Activated CD4-positive, CD25-positive, alpha-beta regulatory T cell (primary cell): ENCODE results near the gene SPEN.

Experiments
- DNase-seq, 4 experiments: peaks; one replicate each; lab custom pipeline; 2025; lab: John Stamatoyannopoulos, UW

Gene SPEN

GRCh38 chr1:15947382-15948090 lies 100.0 kb downstream of the SPEN start:
- DNase-seq: no peak

DNA sequence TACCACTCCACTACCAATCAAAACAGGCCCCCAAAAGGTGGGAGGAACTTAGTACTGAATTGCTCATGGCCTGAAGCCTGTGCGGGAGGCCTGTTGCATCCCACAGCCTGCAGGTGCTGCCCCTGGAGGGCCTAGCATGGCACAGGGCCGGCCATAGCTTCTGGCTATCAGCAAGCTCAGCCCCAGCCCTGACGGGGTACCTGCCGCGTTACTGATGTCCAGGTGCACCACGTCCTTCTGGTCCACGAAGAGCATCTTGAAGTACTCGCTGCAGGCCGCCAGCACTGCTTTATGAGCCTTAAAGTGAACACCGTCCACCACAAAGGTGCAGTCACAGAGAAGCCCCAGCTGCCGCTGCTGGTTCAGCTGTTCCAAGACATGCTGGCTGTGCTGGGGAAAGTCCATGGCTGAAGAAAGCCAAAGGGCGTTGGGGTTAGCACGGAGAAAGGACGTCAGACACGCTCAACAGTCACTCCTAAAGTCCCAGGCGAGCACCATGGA lies 100.6 kb downstream of the SPEN start:
- no peak for DNase-seq

GRCh38 chr1:15948595-15949452 lies 101.3 kb downstream of the SPEN start:
- DNase-seq: no peak

DNA sequence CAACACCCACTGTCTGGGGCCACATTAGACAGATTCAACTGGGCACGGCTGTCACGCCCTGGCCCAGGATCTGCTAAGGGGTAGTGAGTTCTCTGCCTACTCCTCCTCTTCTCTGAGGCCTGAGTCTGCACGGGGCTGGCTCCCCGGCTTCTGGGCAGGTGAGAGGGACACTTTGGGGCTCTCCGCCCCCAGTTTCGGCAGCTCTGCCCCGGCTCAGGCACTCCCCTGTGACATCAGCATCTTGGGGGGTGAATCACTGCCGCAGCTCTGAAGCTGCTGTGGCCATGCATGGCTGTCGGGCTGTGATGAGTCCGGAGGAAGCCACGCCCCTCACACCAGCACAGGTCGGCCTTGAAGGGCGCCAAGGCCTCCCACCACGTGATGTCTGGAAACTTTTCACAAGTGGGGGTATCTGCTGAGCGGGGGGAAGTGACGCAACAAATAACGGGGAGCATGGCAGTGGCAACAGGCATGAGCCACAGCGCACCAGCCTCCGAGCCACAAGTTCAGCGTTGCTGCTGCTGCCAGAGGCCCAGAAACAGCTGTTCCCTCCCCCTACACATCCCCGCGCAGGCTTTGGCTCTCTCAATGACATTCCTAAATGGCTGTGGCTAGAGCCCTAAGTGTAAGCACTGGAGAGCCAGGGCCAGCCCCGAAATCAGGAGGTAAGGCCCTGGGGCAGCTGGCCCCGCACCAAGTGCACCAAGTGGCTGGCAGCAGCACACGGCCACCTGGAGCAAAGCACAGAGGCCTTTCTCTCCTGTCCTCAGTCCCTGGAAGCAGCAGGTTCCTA lies 102.1 kb downstream of the SPEN start:
- peak; percentile 71 to 77 (median 72) for DNase-seq

DNA sequence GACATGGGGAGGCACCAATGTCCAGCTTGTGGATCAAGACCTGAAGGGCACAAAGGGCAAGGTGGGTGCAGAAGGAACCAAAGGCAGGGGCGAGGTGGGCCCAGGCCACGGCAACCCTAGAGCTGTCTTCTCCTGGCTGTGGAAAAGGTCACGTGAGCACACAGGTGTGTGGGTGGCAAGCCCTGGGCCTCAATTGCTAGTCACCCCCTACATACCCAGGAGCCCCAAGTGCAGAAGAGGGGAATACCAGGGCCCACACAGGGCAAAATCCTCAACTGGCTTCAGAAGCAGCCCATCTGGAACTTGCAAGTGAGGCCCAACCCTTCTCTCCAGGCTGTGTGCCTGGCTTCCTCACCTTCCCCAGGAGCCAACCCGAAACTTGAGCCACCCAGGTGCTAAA lies 102.8 kb downstream of the SPEN start:
- no peak for DNase-seq

- peak in 2 of 4 experiments; percentile 43 to 59 for DNase-seq
These were observed 103.3 kb downstream of the SPEN start for GRCh38 chr1:15950763-15951295.

DNA sequence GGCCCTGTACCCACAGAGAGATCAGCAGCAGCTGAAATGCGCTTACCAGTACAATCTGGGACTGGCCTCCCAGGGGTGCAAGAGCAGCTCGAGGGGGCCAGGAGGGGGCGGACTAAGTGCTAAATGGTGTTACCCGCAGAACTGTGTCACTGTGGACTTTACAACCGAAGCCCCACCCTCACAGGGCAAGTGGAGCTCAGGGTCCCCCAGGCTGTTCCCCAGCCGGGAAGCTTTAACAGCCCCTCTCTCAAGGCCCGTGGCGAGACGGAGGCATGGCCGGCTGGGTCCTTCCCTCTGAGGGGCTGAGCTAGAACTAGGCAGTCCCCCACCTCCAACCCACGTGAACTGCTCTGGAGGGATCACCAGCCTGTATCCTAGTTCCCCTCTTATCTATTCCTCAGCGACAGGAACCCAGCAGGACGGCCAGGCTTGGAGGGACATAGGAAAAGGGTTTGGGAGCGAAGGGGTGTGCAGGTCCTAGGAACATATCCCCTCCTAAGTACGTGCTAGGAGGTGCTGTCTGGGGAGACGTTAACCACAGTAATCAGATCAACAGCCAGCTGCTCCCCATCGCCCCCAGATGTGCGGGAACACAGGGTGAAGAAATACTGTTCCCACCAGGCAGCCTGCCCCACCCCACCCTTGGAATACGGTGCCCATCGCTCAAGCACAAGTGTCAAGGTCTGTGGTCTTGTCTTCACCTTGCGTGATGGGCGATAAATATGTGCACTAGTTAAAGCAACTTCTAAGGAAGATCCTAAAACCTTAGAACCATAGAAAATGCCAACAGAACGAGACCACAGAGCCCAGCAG lies 104.0 kb downstream of the SPEN start:
- no peak for DNase-seq

DNA sequence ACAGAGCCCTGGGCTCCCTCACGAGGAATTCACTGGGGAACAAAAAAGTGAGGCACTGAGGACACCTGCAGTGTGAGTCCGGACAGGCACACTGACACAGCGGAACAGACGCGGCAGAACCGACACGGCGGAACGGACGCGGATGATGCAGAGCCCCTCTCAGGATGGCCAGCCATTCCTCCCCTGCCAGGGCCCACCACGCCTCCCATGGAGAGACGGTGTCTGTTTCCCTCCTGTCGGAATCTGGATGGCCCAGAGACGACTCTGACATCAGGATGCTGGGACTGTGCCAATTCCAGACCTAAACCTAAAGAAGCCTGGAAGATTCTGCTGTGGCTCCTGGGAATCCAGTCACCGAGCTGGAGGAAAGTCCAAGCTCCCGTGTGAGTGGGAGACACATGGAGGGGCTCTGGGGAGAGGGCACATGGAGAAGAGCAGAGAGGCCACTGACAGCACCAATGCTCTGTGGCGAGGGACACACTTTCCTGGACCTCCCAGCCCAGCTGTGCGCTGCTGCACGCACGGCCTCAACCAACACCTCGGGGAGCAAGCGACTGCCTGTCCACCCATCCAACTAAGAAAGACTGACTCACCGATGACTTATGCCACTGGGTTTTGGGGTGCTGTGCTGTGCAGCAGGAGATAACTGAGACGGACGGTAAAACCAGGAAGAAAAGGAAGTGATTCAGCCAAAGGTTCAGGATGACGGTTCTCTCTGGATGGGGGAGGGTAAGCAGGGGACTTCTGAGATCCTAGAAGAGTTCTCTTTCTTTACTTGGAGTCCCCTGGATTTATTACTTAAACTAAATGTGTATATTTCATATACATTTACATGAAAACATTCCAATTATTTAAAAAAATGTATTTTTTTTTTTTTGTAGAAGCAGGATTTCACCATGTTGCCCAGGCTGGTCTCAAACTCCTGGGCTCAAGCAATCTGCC lies 105.1 kb downstream of the SPEN start:
- DNase-seq: no peak

- no peak for DNase-seq
These were observed 105.8 kb downstream of the SPEN start for GRCh38 chr1:15953294-15953771.

DNA sequence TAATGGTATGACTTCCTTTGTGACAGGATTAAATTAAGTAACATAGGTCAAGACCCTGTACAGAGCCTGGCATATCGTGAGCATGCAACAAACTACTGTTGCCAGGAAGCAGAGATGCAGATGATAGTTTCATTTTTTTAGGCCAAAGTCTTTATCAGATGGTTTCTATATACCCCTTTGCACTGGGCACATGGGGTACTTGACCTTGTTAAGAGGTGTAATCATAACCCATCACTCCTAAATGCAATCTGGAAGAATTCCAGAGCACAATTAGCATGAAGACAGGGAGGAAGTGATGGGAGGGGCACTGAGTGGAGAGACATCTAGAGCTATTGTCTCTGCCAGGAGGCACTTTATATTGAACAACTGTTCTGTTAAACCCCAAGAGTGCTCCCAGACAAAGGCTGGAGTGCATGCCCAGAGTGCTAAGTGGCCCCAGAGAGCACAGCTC lies 106.3 kb downstream of the SPEN start:
- no peak for DNase-seq

DNA sequence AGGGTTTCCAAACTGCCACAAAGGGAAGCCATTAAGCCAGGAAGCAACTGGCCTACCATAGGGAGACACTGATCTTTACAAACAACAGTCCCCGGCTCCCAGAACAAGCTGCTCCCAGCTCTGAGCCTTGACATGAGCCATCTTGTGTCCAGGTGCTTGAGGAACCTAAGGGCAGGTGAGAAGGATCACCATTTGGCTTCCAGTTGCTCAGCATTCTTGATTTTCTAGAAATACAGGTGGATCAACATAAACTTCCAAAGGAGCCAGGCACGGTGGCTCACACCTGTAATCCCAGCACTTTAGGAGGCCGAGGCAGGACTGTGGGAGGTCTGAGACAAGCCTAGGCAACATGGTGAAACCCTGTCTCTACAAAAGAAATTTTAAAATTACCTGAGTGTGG lies 106.8 kb downstream of the SPEN start:
- no peak for DNase-seq

DNA sequence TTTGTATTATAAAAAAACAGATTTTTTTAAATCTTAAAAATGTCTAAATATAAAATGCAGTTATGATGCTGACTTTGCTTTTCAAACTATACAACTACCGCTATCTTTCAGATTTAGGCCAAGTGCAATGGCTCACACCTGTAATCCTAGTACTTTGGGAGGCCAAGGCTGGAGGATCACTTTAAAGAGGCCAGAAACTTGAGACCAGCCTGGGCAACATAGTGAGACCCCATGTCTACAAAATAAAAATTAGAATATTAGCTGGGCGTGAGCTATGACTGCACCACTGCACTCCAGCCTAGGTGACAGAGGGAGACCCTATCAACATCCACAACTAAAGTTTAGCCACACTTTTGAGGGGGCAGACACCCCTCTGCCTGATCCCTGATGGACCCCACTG lies 108.0 kb downstream of the SPEN start:
- DNase-seq: no peak

- no peak for DNase-seq
These were observed 108.6 kb downstream of the SPEN start for GRCh38 chr1:15956150-15956549.

DNA sequence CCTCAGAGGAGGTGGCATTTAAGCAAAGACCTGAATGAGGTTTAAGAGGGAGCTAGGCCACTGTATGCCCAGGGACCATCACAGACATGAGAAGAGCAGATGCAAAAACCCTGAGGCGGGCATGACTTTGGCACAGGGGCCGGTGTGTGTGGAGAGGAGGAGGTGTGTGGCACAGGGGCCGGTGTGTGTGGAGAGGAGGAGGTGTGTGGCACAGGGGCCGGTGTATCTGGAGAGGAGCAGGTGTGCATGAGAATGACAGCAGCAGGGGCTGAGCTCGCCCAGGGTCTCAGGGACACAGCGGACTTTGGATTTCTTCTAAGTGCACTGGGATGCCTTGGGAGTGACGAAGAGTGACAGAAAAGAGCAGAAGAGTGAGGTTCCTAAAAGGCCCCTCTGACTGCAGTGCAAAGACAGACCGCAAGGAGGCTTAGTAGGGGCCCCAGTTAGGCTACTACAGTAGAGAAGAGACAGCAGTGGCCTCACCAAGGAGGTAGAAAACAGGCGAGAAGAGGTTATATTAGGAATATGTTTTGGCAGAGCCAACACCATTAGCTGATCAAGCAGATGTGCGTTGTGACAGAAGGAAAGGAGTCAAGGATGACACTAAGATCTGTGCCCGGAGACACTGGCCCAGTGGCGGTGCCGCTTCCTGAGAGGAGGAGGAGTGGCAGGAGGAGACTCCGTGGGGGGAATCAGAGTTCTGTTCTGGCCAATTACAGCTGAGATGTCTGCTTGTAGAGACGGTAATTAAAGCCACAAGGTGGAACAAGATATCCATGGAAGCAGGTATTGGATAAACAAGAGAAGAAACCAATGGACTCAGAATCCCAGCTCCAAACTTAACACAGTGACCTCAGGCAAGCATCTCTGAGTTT lies 110.0 kb downstream of the SPEN start:
- no peak for DNase-seq

GRCh38 chr1:15958111-15958510 lies 110.6 kb downstream of the SPEN start:
- DNase-seq: no peak

GRCh38 chr1:15958793-15959192 lies 111.3 kb downstream of the SPEN start:
- DNase-seq: no peak

- no peak for DNase-seq
These were observed 111.9 kb downstream of the SPEN start for GRCh38 chr1:15959424-15959823.

- DNase-seq: no peak
These were observed 112.4 kb downstream of the SPEN start for GRCh38 chr1:15959827-15960446.
